Measurements from ENCODE around the gene ABHD2. TPM values are rescaled to one million over a fixed set of nuclear protein-coding genes. Genes with fewer than 3 reads are reported as not detected.
A peak's percentile ranks its signal among the peaks of the same experiment; 100 is the strongest.
"Not testable (repeated sequence)": the region's sequence is repeated elsewhere in the genome, so short reads cannot be mapped to it uniquely, and the experiment has no call there.

The ABHD2 gene
- polyA plus RNA-seq, 4 donors = 30.4 to 35.8 (median 32.3) TPM

GRCh38 chr15:89217031-89217430 lies 128.8 kb downstream of the ABHD2 start:
- DNase-seq (ENCODE audit: low read depth in 4 of 4, low spot score in 3 of 4) = no peak

- no peak for DNase-seq (ENCODE audit: low read depth in 4 of 4, low spot score in 3 of 4)
Measured at GRCh38 chr15:89217686-89218376, 129.6 kb downstream of the ABHD2 start.

DNA sequence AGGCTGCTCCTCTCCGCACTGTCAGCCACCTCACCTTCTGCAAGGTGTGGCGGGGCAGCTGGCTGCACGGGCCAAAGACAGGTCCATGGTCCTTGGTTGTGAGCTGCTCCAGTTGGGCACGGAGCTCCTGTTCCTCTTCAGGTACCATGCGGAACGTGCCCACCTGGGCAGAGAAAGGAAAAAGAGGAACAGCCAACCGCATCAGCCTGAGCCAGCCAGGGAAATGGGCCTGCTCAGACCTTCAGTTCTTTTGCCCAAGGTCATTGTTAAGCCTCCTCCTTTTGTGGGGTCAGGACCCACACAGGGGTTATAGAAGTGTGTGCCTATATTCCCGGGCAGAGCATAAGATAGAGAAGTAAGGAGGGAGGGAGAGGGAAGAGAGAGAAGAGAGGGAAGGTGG lies 130.3 kb downstream of the ABHD2 start:
- DNase-seq (ENCODE audit: low read depth in 4 of 4, low spot score in 3 of 4) = no peak

DNA sequence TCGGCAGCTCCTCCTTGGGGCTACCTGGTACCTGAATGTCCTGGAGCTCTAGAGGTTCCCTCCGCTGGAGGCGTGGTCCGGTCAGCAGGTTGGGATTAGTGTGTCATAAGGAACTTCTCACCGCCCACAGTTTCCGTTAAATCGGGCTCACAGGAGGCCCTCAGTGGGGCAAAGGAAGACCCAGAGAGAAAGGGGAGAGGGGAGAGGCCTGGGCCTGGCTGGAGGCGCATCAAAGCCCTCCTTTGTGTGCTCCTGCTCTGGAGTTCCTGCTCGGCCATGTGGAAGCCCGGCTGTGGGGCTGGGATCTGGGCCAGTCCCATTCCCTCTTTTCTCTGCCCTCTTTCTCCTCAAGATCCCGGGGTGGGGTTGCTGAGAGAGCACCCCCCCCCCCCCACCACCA lies 133.3 kb downstream of the ABHD2 start, which contains the start of gene RLBP1:
Gene RLBP1 (minus strand): TSS at position 37 of the 400 bp plus-strand sequence. CDS start 2,604 bp downstream, outside the sequence.
- no peak for DNase-seq (ENCODE audit: low read depth in 4 of 4, low spot score in 3 of 4)

- no peak for DNase-seq (ENCODE audit: low read depth in 4 of 4, low spot score in 3 of 4)
Measured at GRCh38 chr15:89225588-89225987, 137.3 kb downstream of the ABHD2 start.

DNA sequence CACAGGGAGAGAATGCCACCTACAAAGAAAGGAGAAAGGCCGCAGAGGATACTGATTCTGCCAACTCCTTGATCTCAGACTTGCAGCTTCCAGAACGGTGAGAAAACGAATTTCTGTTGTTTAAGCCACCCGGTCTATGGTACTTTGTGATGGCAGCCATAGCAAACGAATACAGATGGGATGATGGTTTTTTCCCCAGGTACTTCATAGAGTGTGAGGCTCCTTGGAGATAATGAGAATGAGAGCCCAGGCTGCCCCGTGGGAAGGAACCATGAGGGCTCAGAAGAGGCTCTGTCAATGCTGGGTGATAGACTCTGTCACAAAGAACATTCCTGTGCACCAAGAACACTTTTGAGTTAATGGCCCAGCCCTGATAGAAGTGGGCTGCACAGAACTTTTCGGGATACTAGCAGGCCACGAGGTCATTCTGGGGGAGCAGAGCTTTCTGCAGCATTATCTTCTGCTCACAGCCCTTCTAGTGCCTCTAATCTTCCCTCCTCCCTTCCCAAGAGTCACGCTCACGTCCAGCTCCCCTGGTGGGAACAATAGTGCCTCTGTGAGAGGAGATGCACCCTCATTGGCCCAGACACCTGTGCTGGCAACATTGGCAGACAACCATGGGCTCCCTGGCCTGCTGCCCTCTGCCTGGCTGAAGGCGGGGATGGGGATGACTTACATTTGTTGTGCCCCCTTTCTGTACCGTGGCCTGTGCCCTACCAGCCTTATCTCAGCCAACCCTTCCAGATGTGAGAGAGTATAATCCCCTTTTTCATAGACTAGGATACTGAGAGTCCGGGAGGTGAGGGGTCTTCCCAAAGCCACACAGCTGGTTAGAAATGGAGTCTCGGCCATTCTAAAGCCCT lies 138.3 kb downstream of the ABHD2 start:
- no peak for DNase-seq (ENCODE audit: low read depth in 4 of 4, low spot score in 3 of 4)

DNA sequence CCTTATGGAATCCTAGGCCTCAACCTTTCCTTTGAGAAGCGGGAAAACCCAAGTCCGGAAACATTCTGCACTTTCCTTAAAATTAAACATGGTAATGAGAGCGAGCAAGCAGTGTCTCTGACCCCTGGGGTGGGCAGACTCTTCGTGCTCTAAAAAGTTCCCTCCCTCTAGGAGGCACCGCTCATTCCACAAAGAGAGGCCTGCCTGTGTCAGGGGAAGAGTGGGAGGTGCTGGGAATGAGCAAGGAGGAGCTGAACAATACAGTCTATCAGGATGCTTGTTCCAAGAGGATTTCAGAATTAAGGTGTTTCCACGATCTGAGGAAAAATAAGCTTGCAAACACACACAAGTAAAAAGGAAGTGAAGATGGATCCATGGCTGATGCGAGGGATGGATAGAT lies 139.2 kb downstream of the ABHD2 start:
- DNase-seq (ENCODE audit: low read depth in 4 of 4, low spot score in 3 of 4) = no peak

DNA sequence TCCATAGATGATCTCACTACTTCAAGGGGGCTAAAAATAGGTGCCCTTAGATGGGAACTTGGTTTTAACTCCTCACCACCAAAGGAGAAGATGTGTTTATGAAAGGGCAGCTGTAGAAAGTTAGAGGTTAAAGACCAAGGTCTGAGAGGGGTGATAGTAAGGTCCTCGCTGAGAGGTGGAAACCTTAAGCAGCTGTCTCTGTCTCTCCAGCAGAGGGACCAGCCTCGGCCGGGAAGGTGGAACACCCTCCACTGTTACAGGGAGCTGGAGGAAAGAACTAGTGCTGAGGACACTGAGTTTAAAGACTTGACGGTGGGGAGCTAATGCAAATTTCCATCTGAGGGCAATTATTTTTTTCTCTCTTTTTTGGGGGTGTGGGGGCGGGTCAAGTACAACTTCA lies 142.0 kb downstream of the ABHD2 start:
- no peak for DNase-seq (ENCODE audit: low read depth in 4 of 4, low spot score in 3 of 4)

DNA sequence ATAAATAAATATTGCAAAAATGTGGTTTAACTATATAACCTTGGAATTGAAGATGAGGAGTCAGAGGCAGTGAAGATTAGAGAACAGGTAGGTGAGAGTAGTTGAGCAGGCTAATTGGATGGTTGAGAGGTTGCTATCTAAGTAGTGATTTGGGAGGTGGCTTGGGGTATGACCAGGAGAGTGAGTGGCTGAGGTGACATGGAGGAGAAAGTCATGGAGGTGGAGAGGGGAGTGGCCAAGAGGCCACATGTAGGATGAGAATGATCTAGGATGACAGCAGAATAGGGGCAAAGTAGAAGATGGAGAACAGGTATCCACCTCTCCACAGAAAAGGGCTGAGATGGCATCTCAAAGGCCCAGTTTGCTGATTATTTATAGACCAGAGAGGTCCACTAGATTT lies 143.6 kb downstream of the ABHD2 start:
- no peak for DNase-seq (ENCODE audit: low read depth in 4 of 4, low spot score in 3 of 4)

GRCh38 chr15:89239883-89240810 lies 151.9 kb downstream of the ABHD2 start:
- DNase-seq (ENCODE audit: low read depth in 4 of 4, low spot score in 3 of 4) = not testable (repeated sequence)

DNA sequence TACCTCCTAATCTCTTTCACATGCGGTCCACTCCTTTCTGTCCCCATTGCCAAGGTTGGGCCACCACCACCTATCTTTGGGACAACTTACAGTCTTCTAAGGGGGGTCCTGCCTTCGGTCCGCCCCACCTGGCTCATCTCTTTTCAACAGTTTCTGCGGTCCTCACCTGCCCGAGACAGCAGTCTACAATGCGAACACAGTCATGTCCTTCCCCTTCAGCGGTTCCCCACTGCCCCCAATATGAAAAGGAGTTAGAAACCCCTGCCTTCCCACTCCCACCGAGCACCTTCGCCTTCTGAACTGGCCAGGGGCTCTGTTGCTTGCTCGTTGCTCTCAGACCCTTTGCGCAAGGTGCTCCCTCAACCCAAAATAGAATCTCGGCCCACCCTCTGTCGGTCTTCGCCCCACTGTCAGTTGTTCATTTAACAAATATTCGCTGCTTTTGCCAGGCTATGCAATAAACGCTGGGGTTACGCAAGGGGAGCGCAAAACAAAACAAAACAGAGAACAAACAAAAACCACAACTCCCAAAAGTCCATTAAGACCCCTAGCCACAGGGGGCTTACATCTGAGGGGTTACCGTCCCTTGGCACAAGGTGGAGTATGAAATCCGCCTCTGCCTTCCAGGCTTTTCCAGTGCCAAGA lies 154.9 kb downstream of the ABHD2 start:
- peak in 1 of 4 donors; percentile 2 for DNase-seq (ENCODE audit: low read depth in 4 of 4, low spot score in 3 of 4)

DNA sequence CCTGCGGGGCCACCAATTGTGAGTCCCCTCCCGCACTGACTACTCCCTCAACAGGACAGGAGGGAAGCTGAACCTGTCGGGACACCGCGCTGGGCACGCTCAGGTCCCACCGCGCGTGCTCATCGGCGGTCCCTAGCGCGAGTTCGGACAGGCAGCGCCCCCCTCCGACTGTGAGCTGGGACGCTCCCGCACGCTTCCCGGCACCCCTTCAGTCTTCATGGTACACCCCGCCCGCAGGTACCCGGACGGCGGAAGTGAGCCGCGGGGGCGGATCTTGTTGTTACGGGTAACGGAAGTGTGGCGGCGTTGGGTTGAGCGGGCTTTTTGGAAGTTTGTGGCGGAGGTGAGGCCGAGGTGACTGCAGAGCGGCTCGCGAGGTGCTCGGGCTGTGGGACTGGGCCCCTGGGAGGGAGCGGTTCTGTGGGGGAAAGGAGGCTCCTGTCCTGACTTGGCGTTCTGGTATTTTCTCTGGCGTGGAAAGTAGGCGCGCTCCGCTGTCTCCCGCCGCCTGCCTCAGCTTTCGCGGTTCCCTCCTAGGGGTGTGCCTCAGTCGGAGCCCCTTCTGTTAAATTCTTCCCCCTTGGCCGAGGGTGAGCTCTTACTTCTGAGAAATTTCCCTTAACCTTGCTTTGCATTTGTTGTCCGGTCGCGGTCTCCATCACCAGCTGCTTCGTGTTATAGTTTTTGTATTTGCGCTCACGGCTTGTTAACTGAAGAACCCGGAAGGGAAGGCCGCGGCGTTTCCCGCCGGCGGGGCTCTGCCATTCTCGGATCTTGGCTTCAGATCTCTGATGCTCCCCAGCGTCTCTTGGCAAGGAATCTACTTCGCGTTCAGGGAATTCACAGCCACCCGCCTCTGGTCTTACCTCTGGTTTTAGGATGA lies 155.7 kb downstream of the ABHD2 start, which contains the start of gene FANCI:
Gene FANCI (plus strand): TSS at position 289 of the 883 bp plus-strand sequence. CDS start 3,669 bp downstream, outside the sequence.
- DNase-seq (ENCODE audit: low read depth in 4 of 4, low spot score in 3 of 4) = peak; percentile 87 to 93 (median 90)

DNA sequence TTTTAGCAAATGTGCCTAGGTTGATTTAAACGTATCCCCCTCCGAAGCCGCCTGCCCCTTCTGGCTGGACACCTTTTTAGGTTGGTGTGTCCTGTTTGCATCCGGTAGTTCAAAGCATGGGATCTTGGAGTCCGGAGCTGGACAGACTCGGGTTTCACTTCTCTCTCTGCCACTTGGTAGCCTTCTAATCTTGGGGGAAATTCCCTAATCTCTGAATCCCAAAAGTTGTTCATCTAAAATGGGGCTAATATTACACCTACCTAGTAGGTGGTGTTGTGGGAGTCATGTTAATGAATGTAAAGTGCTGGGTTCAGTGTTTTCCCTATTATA lies 156.3 kb downstream of the ABHD2 start:
- no peak for DNase-seq (ENCODE audit: low read depth in 4 of 4, low spot score in 3 of 4)

DNA sequence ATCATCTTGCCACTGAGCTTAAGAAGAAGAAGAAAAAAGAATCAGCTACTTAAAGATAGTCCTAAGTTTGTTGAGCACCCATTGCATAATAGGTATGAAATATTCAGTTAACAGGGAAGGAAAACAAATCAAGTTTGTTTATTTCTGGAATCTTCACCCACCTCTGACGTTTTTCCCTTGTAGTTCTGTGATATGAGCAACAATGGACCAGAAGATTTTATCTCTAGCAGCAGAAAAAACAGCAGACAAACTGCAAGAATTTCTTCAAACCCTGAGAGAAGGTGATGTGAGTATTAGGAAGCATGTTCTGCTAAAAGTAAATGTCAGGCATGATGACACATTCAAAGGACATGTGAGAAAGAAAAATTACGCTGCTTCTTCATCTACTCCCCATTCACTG lies 159.2 kb downstream of the ABHD2 start:
- no peak for DNase-seq (ENCODE audit: low read depth in 4 of 4, low spot score in 3 of 4)

- DNase-seq (ENCODE audit: low read depth in 4 of 4, low spot score in 3 of 4) = no peak
Measured at GRCh38 chr15:89248584-89248983, 160.3 kb downstream of the ABHD2 start.

- DNase-seq (ENCODE audit: low read depth in 4 of 4, low spot score in 3 of 4) = not testable (repeated sequence)
Measured at GRCh38 chr15:89250142-89250541, 161.9 kb downstream of the ABHD2 start.

All from right renal pelvis (tissue), 4 donors.